Spleen (tissue), 3 donors: Measurements from ENCODE around the gene BDNF.

ENCODE experiments used
- POLR2A ChIP-seq, 3 donors: fragments of 450-650 bp; IDR thresholded peaks; one replicate each; pipeline ENCODE4 v1.5.1; 2017; ENCODE audit warnings: antibody characterized with exemption in 3 of 3, mild to moderate bottlenecking in 1 of 3
- POLR2AphosphoS5 ChIP-seq, 3 donors: sonication (generic); formaldehyde crosslinking; IDR thresholded peaks; one replicate each; pipeline ENCODE4 v1.5.1; 2017; ENCODE audit warnings: antibody characterized with exemption in 3 of 3

DNA sequence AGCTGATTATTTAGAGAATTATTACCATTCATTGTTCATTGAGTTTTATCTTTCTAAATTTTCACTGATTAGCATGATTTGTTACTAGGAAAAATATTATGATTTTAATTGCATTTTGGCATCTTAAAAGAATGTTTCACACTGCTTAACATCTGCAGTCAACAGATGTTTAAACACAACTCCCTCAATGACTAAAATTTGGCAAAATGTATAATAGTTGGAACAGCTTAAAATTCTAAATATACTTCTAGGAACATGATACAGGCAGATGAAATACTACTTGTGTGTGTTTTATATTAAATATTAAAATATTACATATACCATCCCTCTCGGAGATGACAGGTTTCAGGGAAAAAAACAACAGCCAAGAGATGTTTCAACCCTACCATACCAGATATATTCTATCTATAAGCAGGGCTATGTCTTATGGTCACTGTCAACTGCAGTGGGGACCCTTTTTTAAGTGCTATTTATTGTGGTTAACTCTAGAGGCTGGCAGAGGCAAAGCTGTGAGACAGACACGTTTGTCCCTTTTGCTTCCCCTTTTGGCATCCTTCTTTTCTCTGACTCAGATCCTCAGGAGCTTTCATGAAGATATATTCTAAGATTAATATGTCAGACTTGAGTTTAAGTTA is 81.9 kb downstream of the BDNF start:
- no peak for TF ChIP-seq POLR2AphosphoS5 (IDR thresholded peaks at IDR 0.05)
- no peak for TF ChIP-seq POLR2A (IDR thresholded peaks at IDR 0.05)
